Right atrium auricular region (tissue), 2 donors: ENCODE data around the gene RAET1E. TPM values are rescaled to one million over a fixed set of nuclear protein-coding genes. Genes with fewer than 3 reads are reported as not detected.
"Not testable (repeated sequence)": the region's sequence is repeated elsewhere in the genome, so short reads cannot be mapped to it uniquely, and the experiment has no call there.

ENCODE experiments used
- DNase-seq: peaks from one replicate; pipeline ENCODE4 v3.0.0-alpha.2; 2019; ENCODE audit warnings: low spot score
- H3K27ac ChIP-seq, 2 donors: fragments of 200-600 bp; sonication (generic); 1 replicate in 1 of 2; 2 replicates in 1 of 2; pipeline ENCODE4 v1.5.1; 2016 to 2019
- H3K27me3 ChIP-seq, 2 donors: fragments of 200-600 bp; sonication (generic); one replicate each; pipeline versions ENCODE4 v1.5.1 to v1.6.0; 2017 to 2019
- H3K36me3 ChIP-seq: fragments of 200-600 bp; sonication (generic); one replicate; pipeline ENCODE4 v1.5.1; 2016
- H3K4me1 ChIP-seq, 2 donors: fragments of 200-600 bp; sonication (generic); one replicate each; pipeline versions ENCODE4 v1.5.1 to v1.6.0; 2017 to 2019
- H3K4me3 ChIP-seq, 2 donors: fragments of 200-600 bp; sonication (generic); 1 replicate in 1 of 2; 2 replicates in 1 of 2; pipeline ENCODE4 v1.5.1; 2017 to 2019; ENCODE audit warnings: mild to moderate bottlenecking in 1 of 2, moderate library complexity in 1 of 2
- H3K9me3 ChIP-seq, 2 donors: fragments of 200-600 bp; sonication (generic); one replicate each; pipeline ENCODE4 v1.5.1; 2019
- total RNA-seq, 2 donors: library from RNA; depleted of rRNA; stranded (reverse); fragments of >200 nt; gene quantifications; one replicate each; pipeline ENCODE4 v1.1.0, GENCODE V29; 2016
- TF ChIP-seq, protein P1 (sequence below), 2 donors: fragments of 200-600 bp; sonication (generic); IDR thresholded peaks; one replicate each; pipeline ENCODE4 v1.5.1; 2019; ENCODE audit warnings: antibody characterized with exemption in 2 of 2

RAET1E gene
- total RNA-seq, 2 donors from 2014 or later = 0.52 to 4.3 TPM

DNA sequence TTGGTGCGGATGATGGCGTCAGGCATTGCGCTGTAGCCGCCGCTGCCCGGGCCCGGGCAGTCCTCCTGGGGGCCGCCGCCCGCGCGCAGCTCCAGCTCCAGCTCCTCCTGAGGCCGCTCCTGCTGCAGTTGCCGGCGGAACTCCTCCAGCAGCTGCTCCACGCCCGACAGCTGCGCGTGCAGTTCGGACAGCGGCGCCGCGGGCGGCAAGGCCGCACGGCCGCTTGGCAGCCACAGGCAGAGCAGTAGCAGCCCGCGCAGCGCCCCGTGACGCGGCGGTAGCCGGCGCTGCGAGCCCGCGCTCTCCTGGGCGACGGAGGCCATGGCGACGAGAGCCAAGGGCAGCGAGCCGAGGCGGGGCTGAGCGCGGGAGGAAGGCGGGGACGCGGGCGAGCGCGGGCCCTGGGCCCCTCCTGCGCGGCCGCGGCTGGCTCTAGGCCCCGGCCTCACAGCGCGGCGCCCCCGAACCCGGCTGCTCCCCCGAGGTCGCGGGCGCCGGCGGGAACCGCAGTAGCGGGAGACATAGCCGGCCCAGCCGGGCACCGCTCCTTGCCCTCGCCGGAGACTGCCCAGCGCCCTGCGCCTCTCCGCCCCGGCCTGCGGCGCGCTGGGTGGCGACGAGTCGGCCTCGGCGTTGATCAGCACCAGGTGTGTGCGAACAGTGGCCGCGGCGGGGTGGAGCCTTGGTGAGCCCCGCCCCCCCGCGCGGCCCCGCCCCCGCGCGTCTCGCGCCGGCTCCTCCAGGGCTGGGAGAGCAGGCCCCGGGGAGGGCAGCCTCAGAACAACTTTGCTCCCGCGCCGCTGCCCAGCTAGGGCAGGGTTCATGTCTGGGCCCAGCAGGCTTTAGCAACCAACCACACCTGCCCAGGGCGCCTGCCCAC lies 34.0 kb downstream of the RAET1E start, which contains the start of gene LRP11:
Gene LRP11, minus strand, starts transcription at position 662 of the 880 bp plus-strand sequence. Its CDS starts 339 bp downstream, at position 323.
- Histone ChIP-seq H3K27ac (peak within 1 kb of the TSS; percentile 90 to 94), H3K4me1 (peaks cover 0 to 14% of the 10 kb centered on the region in 2 donors), H3K4me3 (peak within 1 kb of the TSS; percentile 65 to 77), H3K36me3 (no peaks in the 10 kb centered on the region), H3K9me3 (no peaks in the 10 kb centered on the region), H3K27me3 (no peaks in the 10 kb centered on the region)
- DNase-seq = peak; percentile 91
- TF ChIP-seq, protein P1, sequence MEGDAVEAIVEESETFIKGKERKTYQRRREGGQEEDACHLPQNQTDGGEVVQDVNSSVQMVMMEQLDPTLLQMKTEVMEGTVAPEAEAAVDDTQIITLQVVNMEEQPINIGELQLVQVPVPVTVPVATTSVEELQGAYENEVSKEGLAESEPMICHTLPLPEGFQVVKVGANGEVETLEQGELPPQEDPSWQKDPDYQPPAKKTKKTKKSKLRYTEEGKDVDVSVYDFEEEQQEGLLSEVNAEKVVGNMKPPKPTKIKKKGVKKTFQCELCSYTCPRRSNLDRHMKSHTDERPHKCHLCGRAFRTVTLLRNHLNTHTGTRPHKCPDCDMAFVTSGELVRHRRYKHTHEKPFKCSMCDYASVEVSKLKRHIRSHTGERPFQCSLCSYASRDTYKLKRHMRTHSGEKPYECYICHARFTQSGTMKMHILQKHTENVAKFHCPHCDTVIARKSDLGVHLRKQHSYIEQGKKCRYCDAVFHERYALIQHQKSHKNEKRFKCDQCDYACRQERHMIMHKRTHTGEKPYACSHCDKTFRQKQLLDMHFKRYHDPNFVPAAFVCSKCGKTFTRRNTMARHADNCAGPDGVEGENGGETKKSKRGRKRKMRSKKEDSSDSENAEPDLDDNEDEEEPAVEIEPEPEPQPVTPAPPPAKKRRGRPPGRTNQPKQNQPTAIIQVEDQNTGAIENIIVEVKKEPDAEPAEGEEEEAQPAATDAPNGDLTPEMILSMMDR (IDR thresholded peaks at IDR 0.05) = no peak

DNA sequence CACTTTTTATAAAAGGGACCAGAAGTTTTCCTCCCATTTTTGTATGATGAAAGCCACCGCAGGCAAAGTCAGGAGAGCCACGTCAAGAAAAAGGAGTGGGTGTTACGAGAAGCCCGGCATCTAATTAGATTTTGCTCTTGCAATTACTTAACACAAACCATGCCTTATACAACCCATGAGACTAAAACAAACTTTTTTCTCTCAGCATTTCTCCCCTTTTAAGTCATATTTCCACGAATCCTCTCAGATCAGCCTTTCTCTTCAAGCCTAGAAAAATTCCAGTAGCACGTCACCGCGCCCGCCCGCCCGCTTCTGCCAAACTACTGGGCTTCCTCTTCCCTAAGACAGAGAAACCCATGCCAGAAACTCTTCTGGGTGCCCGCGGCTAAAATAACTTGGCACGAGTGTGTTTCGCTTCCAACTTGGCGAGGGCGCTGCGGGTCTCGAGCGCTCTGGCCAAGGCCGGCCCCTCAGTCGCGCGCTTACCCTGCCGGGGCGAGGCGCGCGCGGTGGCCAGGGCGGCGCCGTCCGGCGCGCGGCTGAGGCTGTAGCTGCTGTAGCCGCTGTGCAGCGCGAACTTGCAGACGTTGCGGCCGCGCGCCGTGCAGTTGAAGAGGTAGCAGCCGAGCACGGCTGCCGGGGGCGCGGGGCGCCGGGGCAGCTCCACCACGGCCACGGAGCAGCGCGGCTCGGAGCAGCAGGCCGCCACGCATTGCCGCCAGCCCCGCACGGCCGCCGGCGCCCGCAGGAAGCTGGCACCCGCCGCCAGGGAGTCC lies 34.8 kb downstream of the RAET1E start:
- Histone ChIP-seq H3K9me3 (no peaks in the 10 kb centered on the region), H3K4me3 (peak overlapping the region; percentile 65 to 77), H3K36me3 (no peaks in the 10 kb centered on the region), H3K27ac (peak overlapping the region; percentile 90 to 94), H3K27me3 (no peaks in the 10 kb centered on the region), H3K4me1 (peaks cover 0 to 14% of the 10 kb centered on the region in 2 donors)
- TF ChIP-seq, protein P1 (IDR thresholded peaks at IDR 0.05) = no peak
- DNase-seq = peak; percentile 75

DNA sequence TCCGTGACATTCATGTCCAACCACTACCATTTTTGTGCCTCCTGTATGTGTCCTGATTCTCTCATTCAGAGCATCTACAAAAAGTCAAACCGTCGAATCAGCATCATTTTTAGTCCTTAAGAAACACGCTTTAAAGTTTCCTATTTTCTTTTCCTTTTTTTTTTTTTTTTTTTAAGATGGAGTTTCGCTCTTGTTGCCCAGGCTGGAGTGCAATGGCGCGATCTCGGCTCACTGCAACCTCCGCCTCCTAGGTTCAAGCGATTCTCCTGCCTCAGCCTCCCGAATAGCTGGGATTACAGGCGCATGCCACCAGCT lies 35.5 kb downstream of the RAET1E start:
- H3K27me3 ChIP-seq, H3K9me3 ChIP-seq, DNase-seq, H3K36me3 ChIP-seq: not testable (repeated sequence)
- peak overlapping the region; percentile 65 to 77 for H3K4me3 ChIP-seq
- H3K27ac ChIP-seq = peak overlapping the region; percentile 90 to 94
- H3K4me1 ChIP-seq = peaks cover 0 to 14% of the 10 kb centered on the region in 2 donors

DNA sequence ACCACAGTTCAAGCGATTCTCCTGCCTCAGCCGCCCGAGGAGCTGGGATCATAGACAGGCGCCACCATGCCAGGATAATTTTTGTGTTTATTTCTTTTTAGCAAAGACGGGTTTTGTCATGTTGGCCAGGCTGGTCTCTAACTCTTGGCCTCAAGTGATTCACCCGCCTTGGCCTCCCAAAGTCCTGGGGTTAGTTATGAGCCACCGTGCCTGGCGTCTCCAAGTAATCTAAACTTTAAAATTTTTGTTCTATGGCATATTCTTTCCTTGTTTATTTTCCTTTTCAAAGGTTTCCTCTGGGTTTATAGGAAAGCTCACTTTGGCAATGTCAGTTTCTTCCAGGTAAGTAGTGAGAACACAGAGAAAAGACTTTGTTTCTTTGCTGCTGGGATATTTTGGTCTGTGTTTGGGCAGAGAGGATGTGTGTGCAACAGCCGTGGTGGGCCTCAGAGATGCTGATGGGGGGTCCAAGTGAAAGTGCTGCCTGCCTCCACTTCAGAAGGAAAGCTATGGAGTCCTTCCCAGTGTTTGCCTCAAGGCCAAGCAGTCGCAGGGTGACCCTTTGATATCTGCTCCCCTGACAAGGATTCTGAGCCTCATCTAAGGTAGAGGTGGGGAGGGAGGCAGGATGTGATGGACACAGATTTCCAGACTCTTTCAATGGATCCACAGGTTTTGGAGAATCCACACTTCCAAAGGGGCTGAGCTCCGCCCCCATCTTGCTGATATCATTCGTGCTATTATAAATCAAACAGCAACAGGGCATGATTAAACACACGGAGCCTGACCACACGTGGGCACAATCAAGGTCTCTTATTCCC lies 36.1 kb downstream of the RAET1E start:
- TF ChIP-seq, protein P1 (IDR thresholded peaks at IDR 0.05) = no peak
- H3K36me3 ChIP-seq = no peaks in the 10 kb centered on the region
- H3K27me3 ChIP-seq = no peaks in the 10 kb centered on the region
- no peaks in the 10 kb centered on the region for H3K9me3 ChIP-seq
- peaks cover 0 to 14% of the 10 kb centered on the region in 2 donors for H3K4me1 ChIP-seq
- H3K27ac ChIP-seq = no peak overlapping the region
- H3K4me3 ChIP-seq = no peak overlapping the region
- DNase-seq = no peak

DNA sequence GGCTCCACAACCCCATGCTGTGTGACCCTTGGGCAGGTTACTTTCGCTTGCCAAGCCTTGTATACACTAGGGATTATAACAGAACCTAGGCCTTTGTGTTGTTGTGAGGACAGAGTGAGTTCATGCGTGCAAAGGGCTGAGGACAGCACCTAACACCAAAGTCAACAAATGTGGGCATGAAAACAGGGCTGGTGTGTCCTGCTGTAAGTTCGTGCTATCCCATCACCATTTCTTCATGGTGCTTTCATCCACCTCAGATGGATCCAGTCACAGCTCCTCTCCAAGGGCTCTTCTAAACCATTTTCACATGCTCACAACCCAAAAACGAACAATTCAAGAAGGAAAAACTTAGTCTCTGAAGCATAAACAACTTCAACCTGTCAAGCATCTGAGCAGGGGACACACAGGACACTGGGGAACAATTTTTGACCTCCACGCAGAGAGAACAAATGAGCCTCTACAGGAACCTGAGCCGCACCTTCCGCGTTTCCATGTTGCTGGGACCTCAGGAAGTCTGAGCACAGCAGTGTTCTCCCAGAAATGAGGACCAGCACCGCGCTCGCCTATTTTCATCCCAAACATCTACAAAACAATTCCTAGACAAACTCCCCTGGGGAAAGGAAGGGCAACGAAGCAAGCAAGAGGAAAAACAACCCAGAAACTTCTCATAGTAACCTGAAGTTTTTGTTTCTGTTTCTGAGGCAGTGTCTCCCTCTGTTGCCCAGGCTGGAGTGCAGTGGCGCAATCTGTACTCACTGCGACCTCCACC lies 36.9 kb downstream of the RAET1E start:
- DNase-seq = no peak
- Histone ChIP-seq H3K9me3 (no peaks in the 10 kb centered on the region), H3K4me1 (peaks cover 0 to 14% of the 10 kb centered on the region in 2 donors), H3K27me3 (no peaks in the 10 kb centered on the region), H3K36me3 (no peaks in the 10 kb centered on the region), H3K27ac (no peak overlapping the region), H3K4me3 (no peak overlapping the region)
- TF ChIP-seq, protein P1 (IDR thresholded peaks at IDR 0.05) = no peak
